K562 (cell line): ENCODE data around the gene CFL1. TPM values are rescaled to one million over a fixed set of nuclear protein-coding genes. Genes with fewer than 3 reads are reported as not detected.
A peak's percentile ranks its signal among the peaks of the same experiment; 100 is the strongest.

Experiments used
- ATF6 ChIP-seq: sonication (generic); formaldehyde crosslinking; IDR thresholded peaks from 2 replicates; pipeline ENCODE4 v1.4.0; 2020; ENCODE audit warnings: mild to moderate bottlenecking, missing genetic modification reagents
- CHCHD3 ChIP-seq: fragments of 250-450 bp; sonication (Bioruptor Pico); IDR thresholded peaks from 2 replicates; pipeline ENCODE4 v2.1.2; 2022; ENCODE audit warnings: mild to moderate bottlenecking
- CHD4 ChIP-seq: fragments of 200-600 bp; sonication (generic); IDR thresholded peaks from 3 replicates; pipeline ENCODE4 v1.6.1; 2012; ENCODE audit warnings: low read depth, mild to moderate bottlenecking, mixed read lengths, low read length, inconsistent platforms; ENCODE audit not compliant: insufficient read depth, insufficient replicate concordance, poor library complexity, severe bottlenecking
- CTCFL ChIP-seq: IDR thresholded peaks from 2 replicates; pipeline ENCODE4 v1.6.1; 2011; ENCODE audit warnings: borderline replicate concordance, low read depth, mild to moderate bottlenecking, moderate library complexity, low read length; ENCODE audit not compliant: insufficient read depth, poor library complexity, severe bottlenecking
- FOXK1 ChIP-seq: sonication (generic); formaldehyde crosslinking; IDR thresholded peaks from 2 replicates; pipeline ENCODE4 v1.8.0; 2022; ENCODE audit warnings: missing genetic modification reagents, mild to moderate bottlenecking, borderline replicate concordance
- HMGXB4 ChIP-seq: sonication (generic); formaldehyde crosslinking; IDR thresholded peaks from 2 replicates; pipeline ENCODE4 v1.8.1; 2023; ENCODE audit warnings: mild to moderate bottlenecking, missing genetic modification reagents
- MAZ ChIP-seq, 2 experiments: fragments of 450-650 bp in 1 of 2; sonication (generic) in 1 of 2; formaldehyde crosslinking; IDR thresholded peaks in 1 of 2; conservative IDR thresholded peaks in 1 of 2; 2 replicates each; pipeline versions ENCODE4 v1.4.0 to v1.5.0; 2020; ENCODE audit warnings: mild to moderate bottlenecking in 1 of 2, missing genetic modification reagents in 1 of 2
- MCM5 ChIP-seq: fragments of 450-650 bp; IDR thresholded peaks from 2 replicates; pipeline ENCODE4 v1.6.1; 2016; ENCODE audit warnings: low read depth
- NR2C1 ChIP-seq, 2 experiments: fragments of 450-650 bp; IDR thresholded peaks; 2 replicates each; pipeline ENCODE4 v1.6.1; 2017; ENCODE audit warnings: mild to moderate bottlenecking in 2 of 2, antibody characterized with exemption in 1 of 2, inconsistent platforms in 1 of 2, missing compliant biosample characterization in 1 of 2, missing genetic modification characterization in 1 of 2
- PTBP1 ChIP-seq: fragments of 200-400 bp; formaldehyde crosslinking; IDR thresholded peaks from 2 replicates; pipeline ENCODE4 v1.6.1; 2017; ENCODE audit warnings: low read depth, low read length
- RFX7 ChIP-seq: fragments of 250-450 bp; sonication (Bioruptor Pico); IDR thresholded peaks from 2 replicates; pipeline ENCODE4 v1.5.1; 2021; ENCODE audit warnings: mild to moderate bottlenecking
- SP1 ChIP-seq: sonication (generic); formaldehyde crosslinking; IDR thresholded peaks from 2 replicates; pipeline ENCODE4 v1.8.1; 2022; ENCODE audit warnings: mild to moderate bottlenecking, missing genetic modification reagents
- TAF7 ChIP-seq: fragments of 450-650 bp; IDR thresholded peaks from 2 replicates; pipeline ENCODE4 v1.6.1; 2016; ENCODE audit warnings: missing genetic modification characterization, missing compliant biosample characterization
- ZBTB33 ChIP-seq: sonication (generic); formaldehyde crosslinking; IDR thresholded peaks from 2 replicates; pipeline ENCODE4 v1.8.1; 2023; ENCODE audit warnings: mild to moderate bottlenecking, missing genetic modification reagents
- ZNF384 ChIP-seq: IDR thresholded peaks from 2 replicates; pipeline ENCODE4 v1.6.1; 2012; ENCODE audit warnings: low read depth, low read length, improper control_type of control experiment
- polyA plus RNA-seq, 8 experiments: library from polyadenylated mRNA; depleted of rRNA in 4 of 8; stranded (reverse) in 5 of 8; unstranded in 3 of 8; fragments of >200 nt; fragmentation: Nextera tagmentation in 2 of 8; fragmentation: Illumina TruSeq in 1 of 8; extraction: Ambion mirVana in 2 of 8; extraction: Trizol in 1 of 8; gene quantifications; 2 replicates each; pipeline versions ENCODE4 v1.2.1 to v1.2.3, GENCODE V29; 2011 to 2014; ENCODE audit warnings: inconsistent platforms in 1 of 8, missing spikeins in 1 of 8
- total RNA-seq, 7 experiments: library from RNA; depleted of rRNA in 6 of 7; stranded (reverse); fragments of >200 nt in 6 of 7; fragmentation: Illumina TruSeq in 2 of 7; extraction: Trizol in 2 of 7; gene quantifications; 2 replicates each; pipeline versions ENCODE4 v1.2.1 to v1.2.3, GENCODE V29; 2011 to 2021; ENCODE audit warnings: low replicate concordance in 1 of 7

Gene CFL1
- total and polyA plus RNA-seq, 9 of the 15 experiments (the other 6 are each of a cell fraction or from before 2014, with no cell fraction given), result 105 to 1,101 (median 859) TPM

GRCh38 chr11:65817835-65818680 lies 39.9 kb downstream of the CFL1 start (continued):
- TF ChIP-seq RFX7 (CRISPR knock-in tag) (no peak), SP1 (peak; percentile 62; the same call in 1 of the 2 replicates), CTCFL (peak; percentile 86), MCM5 (no peak), ZBTB33 (CRISPR knock-in tag) (peak; percentile 86), CHCHD3 (CRISPR knock-in tag) (no peak), HMGXB4 (CRISPR knock-in tag) (peak; percentile 68; the same call in 1 of the 2 replicates), MAZ (CRISPR knock-in tag; conservative IDR thresholded peaks at IDR 0.05 in 1 of 2, IDR thresholded peaks at IDR 0.05 in 1 of 2) (peak; percentile 53 to 89; a peak in 3 of 4 replicates), CHD4 (peak; percentile 96), ZNF384 (peak; percentile 54; the same call in 1 of the 2 replicates), NR2C1 (IDR thresholded peaks at IDR 0.05) (no peak), NR2C1 (tag; IDR thresholded peaks at IDR 0.05) (no peak), ATF6 (0 out of 2 replicates have a peak, but pooled peaks have one; percentile 30), TAF7 (no peak), FOXK1 (no peak; the same call in 1 of the 2 replicates), PTBP1 (0 out of 2 replicates have a peak, but pooled peaks have one; percentile 40)
